HCT116 (cell line): ENCODE measurements around the gene KAZN. TPM values are rescaled to one million over a fixed set of nuclear protein-coding genes. Genes with fewer than 3 reads are reported as not detected.

Source experiments
- ATAC-seq: fragments of 200-7000 bp; cut with Tn5 transposase; 2 replicates; pipeline ENCODE4 v1.9.1; 2020; ENCODE audit warnings: mild to moderate bottlenecking, moderate library complexity
- BruUV-seq: library from RNA; stranded (reverse); fragments of 400-500 nt; replicated peaks from 2 replicates; lab custom pipeline; 2021; lab: Mats Ljungman, UMichigan
- CTCF ChIA-PET: fragments of 300-600 bp; sonication (Branson Sonifier 250); formaldehyde crosslinking; loops from one replicate; lab custom pipeline; 2021; ENCODE audit warnings: antibody characterized with exemption; lab: Charles Lee
- POLR2A ChIA-PET: fragments of 300-600, 350-600 bp; sonication (Branson Sonifier 250); formaldehyde crosslinking; loops from one replicate; lab custom pipeline; 2021; ENCODE audit warnings: antibody characterized with exemption; lab: Charles Lee
- RAD21 ChIA-PET, 2 experiments: fragments of 300-600 bp; sonication (Branson Sonifier 250); formaldehyde crosslinking; loops; one replicate each; lab custom pipeline; 2023; ENCODE audit warnings: low total read pairs in 2 of 2; ENCODE audit not compliant: uncharacterized antibody in 2 of 2, unreplicated experiment in 2 of 2, low non-redundant PET in 1 of 2; lab: Charles Lee
- DNase-seq: peaks from one replicate; pipeline ENCODE4 v3.0.0-alpha.2; 2010; ENCODE audit warnings: low read depth, low spot score
- H2AFZ ChIP-seq: fragments of 200-600 bp; shearing (Covaris generic), sonication (generic); 2 replicates; pipeline ENCODE4 v1.6.1; 2017; ENCODE audit warnings: low read depth, mixed run types, mixed read lengths, antibody characterized with exemption, low read length; ENCODE audit not compliant: poor library complexity, severe bottlenecking
- H3K27ac ChIP-seq: 2 replicates; pipeline ENCODE4 v1.5.1; 2012; ENCODE audit warnings: low read depth, low read length
- H3K27me3 ChIP-seq: fragments of 200-600 bp; sonication (generic); 2 replicates; pipeline ENCODE4 v1.6.1; 2016; ENCODE audit warnings: mixed run types, low read length, mixed read lengths; ENCODE audit not compliant: insufficient read depth
- H3K36me3 ChIP-seq, 2 experiments: fragments of 200-500 bp in 1 of 2; fragments of 200-600 bp in 1 of 2; sonication (Bioruptor generic) in 1 of 2; sonication (generic) in 1 of 2; 2 replicates each; pipeline versions ENCODE4 v1.5.1 to v1.6.1; 2014 to 2016; ENCODE audit warnings: low read length in 2 of 2, inconsistent platforms in 1 of 2, mixed read lengths in 1 of 2, mixed run types in 1 of 2; ENCODE audit not compliant: insufficient read depth in 2 of 2, control insufficient read depth in 1 of 2
- H3K4me1 ChIP-seq, 2 experiments: fragments of 200-600 bp in 1 of 2; sonication (generic) in 1 of 2; 2 replicates each; pipeline versions ENCODE4 v1.5.1 to v1.6.1; 2012 to 2017; ENCODE audit warnings: low read length in 2 of 2, inconsistent platforms in 1 of 2, mild to moderate bottlenecking in 1 of 2, mixed read lengths in 1 of 2, mixed run types in 1 of 2, moderate library complexity in 1 of 2; ENCODE audit not compliant: insufficient read depth in 2 of 2, control insufficient read depth in 1 of 2
- H3K4me2 ChIP-seq: fragments of 200-600 bp; sonication (generic); 2 replicates; pipeline ENCODE4 v1.6.1; 2017; ENCODE audit warnings: mixed run types, low read length, mixed read lengths
- H3K4me3 ChIP-seq, 2 experiments: fragments of 200-600 bp in 1 of 2; sonication (generic) in 1 of 2; replicated peaks in 1 of 2; 2 replicates each; pipeline ENCODE4 v1.5.1; 2011 to 2016; ENCODE audit warnings: low read length in 2 of 2, control low read depth in 1 of 2, low read depth in 1 of 2, mild to moderate bottlenecking in 1 of 2, mixed read lengths in 1 of 2, mixed run types in 1 of 2
- H3K79me2 ChIP-seq: fragments of 200-600 bp; sonication (generic); 2 replicates; pipeline ENCODE4 v1.6.1; 2017; ENCODE audit warnings: mild to moderate bottlenecking, mixed run types, low read length, moderate library complexity, mixed read lengths; ENCODE audit not compliant: insufficient read depth
- H3K9ac ChIP-seq: fragments of 200-600 bp; sonication (generic); 2 replicates; pipeline ENCODE4 v1.6.1; 2016; ENCODE audit warnings: low read length, mixed read lengths
- H3K9me2 ChIP-seq: fragments of 200-600 bp; sonication (generic), shearing (Covaris generic); 2 replicates; pipeline ENCODE4 v1.6.1; 2017; ENCODE audit warnings: mixed run types, mild to moderate bottlenecking, moderate library complexity; ENCODE audit not compliant: insufficient read depth
- H3K9me3 ChIP-seq, 2 experiments: fragments of 200-500 bp in 1 of 2; fragments of 200-600 bp in 1 of 2; sonication (Bioruptor generic) in 1 of 2; sonication (generic) in 1 of 2; 2 replicates each; pipeline ENCODE4 v1.6.1; 2014 to 2017; ENCODE audit warnings: low read length in 2 of 2, mixed read lengths in 2 of 2, inconsistent platforms in 1 of 2, low read depth in 1 of 2, mild to moderate bottlenecking in 1 of 2, mixed run types in 1 of 2, moderate library complexity in 1 of 2; ENCODE audit not compliant: control insufficient read depth in 1 of 2, insufficient read depth in 1 of 2
- H4K20me1 ChIP-seq: fragments of 200-600 bp; sonication (generic), shearing (Covaris generic); 2 replicates; pipeline ENCODE4 v1.6.1; 2017; ENCODE audit warnings: mixed run types, mild to moderate bottlenecking, moderate library complexity; ENCODE audit not compliant: insufficient read depth
- ATF3 ChIP-seq: IDR thresholded peaks from 2 replicates; pipeline ENCODE4 v1.6.1; 2012
- CEBPB ChIP-seq: IDR thresholded peaks from 2 replicates; pipeline ENCODE4 v1.6.1; 2012; ENCODE audit warnings: low read depth
- EZH2 ChIP-seq: fragments of 200-600 bp; sonication (generic); IDR thresholded peaks from 2 replicates; pipeline ENCODE4 v1.6.1; 2017; ENCODE audit warnings: antibody characterized with exemption, mixed run types
- POLR2A ChIP-seq: IDR thresholded peaks from 2 replicates; pipeline ENCODE4 v1.7.0; 2011; ENCODE audit warnings: borderline replicate concordance; ENCODE audit not compliant: insufficient read depth, insufficient read length; ENCODE audit errors: extremely low read depth
- REST ChIP-seq: IDR thresholded peaks from 2 replicates; pipeline ENCODE4 v1.6.1; 2012; ENCODE audit warnings: low read depth
- intact Hi-C: fragments of 100-400 bp; cut with micrococcal nuclease; formaldehyde crosslinking; loops from 2 replicates; pipeline ENCODE4 v1.10.0; 2022
- total RNA-seq: library from RNA; stranded (reverse); gene quantifications from one replicate; pipeline ENCODE4 v1.2.1, GENCODE V29; 2021; ENCODE audit not compliant: unreplicated experiment

Gene KAZN
- total RNA-seq, 1 experiment from 2014 or later = 13.4 TPM

GRCh38 chr1:15026117-15026489 lies 427.6 kb downstream of the KAZN start:
- no peaks in the 10 kb centered on the region for H3K9me3 ChIP-seq
- no peak overlapping the region for H2AFZ ChIP-seq
- H3K79me2 ChIP-seq = no peaks in the 10 kb centered on the region
- POLR2A ChIA-PET = no interaction called here
- RAD21 ChIA-PET = no interaction called here
- no peaks in the 10 kb centered on the region for H3K36me3 ChIP-seq
- H3K27me3 ChIP-seq = no peaks in the 10 kb centered on the region
- H3K9me2 ChIP-seq = no peaks in the 10 kb centered on the region
- intact Hi-C loops = loop anchor here (2.0 to 5.0 kb wide), 3 partner anchors 111 to 459 kb away; no protein-coding TSS in a partner anchor
- no peak overlapping the region for H3K9ac ChIP-seq
- CTCF ChIA-PET = interaction anchor here (0.8 to 1.2 kb wide), 2 partner anchors 10 to 1060 kb away, joined by 3 to 4 read pairs; no protein-coding TSS in a partner anchor
- no peak for ATAC-seq
- no peak overlapping the region for H3K4me2 ChIP-seq
- no peaks in the 10 kb centered on the region for H4K20me1 ChIP-seq
- BruUV-seq = no TSS peak
- no peak for TF ChIP-seq CEBPB
- no peak for TF ChIP-seq POLR2A
- TF ChIP-seq REST = no peak
- TF ChIP-seq EZH2 = no peak
- TF ChIP-seq ATF3 = no peak
- TF ChIP-seq, all 23 proteins: peak for 0
- no peak overlapping the region for H3K27ac ChIP-seq
- DNase-seq = no peak
- peaks cover 6 to 34% of the 10 kb centered on the region in 2 experiments for H3K4me1 ChIP-seq
- H3K4me3 ChIP-seq = no peak overlapping the region
